Neutrophil (primary cell): ENCODE results near the gene RARG.

Source experiments
- H3K27ac ChIP-seq: fragments of 200-600 bp; sonication (generic); 2 replicates; pipeline ENCODE4 v1.5.1; 2016; ENCODE audit warnings: mild to moderate bottlenecking, moderate library complexity
- H3K27me3 ChIP-seq: fragments of 200-600 bp; sonication (generic); 2 replicates; pipeline ENCODE4 v1.6.0; 2016; ENCODE audit warnings: mild to moderate bottlenecking
- H3K36me3 ChIP-seq: fragments of 200-600 bp; sonication (generic); 2 replicates; pipeline ENCODE4 v1.5.1; 2017
- H3K4me1 ChIP-seq, 2 experiments: fragments of 200-600 bp in 1 of 2; sonication (generic) in 1 of 2; 1 replicate in 1 of 2; 2 replicates in 1 of 2; pipeline versions ENCODE4 v1.5.1 to v1.6.1; 2013 to 2016; ENCODE audit warnings: low read depth in 1 of 2, low read length in 1 of 2, mild to moderate bottlenecking in 1 of 2, moderate library complexity in 1 of 2; ENCODE audit not compliant: control insufficient read depth in 1 of 2, insufficient read depth in 1 of 2
- H3K4me3 ChIP-seq, 2 experiments: fragments of 200-600 bp in 1 of 2; sonication (generic) in 1 of 2; 1 replicate in 1 of 2; 2 replicates in 1 of 2; pipeline ENCODE4 v1.5.1; 2013 to 2016; ENCODE audit warnings: low read depth in 1 of 2, low read length in 1 of 2, mild to moderate bottlenecking in 1 of 2, moderate library complexity in 1 of 2
- H3K9me3 ChIP-seq: fragments of 200-600 bp; sonication (generic); 2 replicates; pipeline ENCODE4 v1.5.1; 2016
- TF ChIP-seq, protein P1 (sequence below): fragments of 200-600 bp; sonication (generic); IDR thresholded peaks from 2 replicates; pipeline ENCODE4 v1.5.1; 2016; ENCODE audit warnings: antibody characterized with exemption

The RARG gene

DNA sequence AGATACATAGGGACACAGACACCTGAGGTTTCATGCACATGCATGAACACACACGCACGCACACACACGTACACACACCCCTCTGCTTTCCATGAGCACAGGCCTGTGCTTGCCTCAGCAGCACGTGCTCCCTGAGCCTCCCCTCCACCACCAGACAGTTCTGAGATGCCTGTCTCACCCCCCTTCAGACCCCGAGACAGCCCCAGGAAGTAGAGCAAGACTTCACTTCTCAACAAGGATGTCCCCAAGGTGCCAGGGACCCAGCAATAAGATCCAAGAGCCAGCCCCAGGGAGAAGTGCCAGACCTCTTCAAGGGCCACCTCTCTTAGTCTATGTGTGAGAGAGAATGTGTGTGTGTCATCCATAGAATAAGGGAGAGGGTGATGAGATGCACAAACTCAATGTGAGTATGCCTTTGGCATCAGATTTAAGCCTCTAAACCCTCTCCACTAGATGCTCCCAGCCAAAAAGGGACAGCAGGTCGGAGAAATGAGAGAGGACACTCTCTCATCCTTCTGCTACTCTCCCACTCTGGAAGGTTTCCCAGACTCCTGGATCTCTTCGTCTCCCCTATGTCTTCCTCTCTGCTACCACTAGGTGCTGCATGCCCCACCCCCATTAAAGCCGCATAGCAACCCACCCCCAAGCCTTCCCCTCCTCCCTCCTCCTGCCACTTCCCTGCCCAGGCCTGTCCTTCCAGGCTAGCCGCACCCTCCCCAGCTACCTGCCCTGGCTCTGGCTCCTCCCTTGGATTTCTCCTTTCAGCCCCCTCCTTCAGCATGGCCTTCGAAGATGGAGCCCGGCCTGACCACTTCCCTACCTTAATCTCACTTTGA, 7.7 kb downstream of the RARG start:
- Histone ChIP-seq H3K4me3 (no peak overlapping the region), H3K4me1 (peaks cover 17 to 30% of the 10 kb centered on the region in 2 experiments), H3K9me3 (no peaks in the 10 kb centered on the region), H3K36me3 (no peaks in the 10 kb centered on the region), H3K27ac (no peak overlapping the region), H3K27me3 (peaks cover 84% of the 10 kb centered on the region)
- TF ChIP-seq, protein P1, sequence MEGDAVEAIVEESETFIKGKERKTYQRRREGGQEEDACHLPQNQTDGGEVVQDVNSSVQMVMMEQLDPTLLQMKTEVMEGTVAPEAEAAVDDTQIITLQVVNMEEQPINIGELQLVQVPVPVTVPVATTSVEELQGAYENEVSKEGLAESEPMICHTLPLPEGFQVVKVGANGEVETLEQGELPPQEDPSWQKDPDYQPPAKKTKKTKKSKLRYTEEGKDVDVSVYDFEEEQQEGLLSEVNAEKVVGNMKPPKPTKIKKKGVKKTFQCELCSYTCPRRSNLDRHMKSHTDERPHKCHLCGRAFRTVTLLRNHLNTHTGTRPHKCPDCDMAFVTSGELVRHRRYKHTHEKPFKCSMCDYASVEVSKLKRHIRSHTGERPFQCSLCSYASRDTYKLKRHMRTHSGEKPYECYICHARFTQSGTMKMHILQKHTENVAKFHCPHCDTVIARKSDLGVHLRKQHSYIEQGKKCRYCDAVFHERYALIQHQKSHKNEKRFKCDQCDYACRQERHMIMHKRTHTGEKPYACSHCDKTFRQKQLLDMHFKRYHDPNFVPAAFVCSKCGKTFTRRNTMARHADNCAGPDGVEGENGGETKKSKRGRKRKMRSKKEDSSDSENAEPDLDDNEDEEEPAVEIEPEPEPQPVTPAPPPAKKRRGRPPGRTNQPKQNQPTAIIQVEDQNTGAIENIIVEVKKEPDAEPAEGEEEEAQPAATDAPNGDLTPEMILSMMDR: no peak

- no peak overlapping the region for H3K4me3 ChIP-seq
- peaks cover 84% of the 10 kb centered on the region for H3K27me3 ChIP-seq
- TF ChIP-seq, protein P1: no peak
- no peak overlapping the region for H3K27ac ChIP-seq
- peaks cover 17 to 31% of the 10 kb centered on the region in 2 experiments for H3K4me1 ChIP-seq
- no peaks in the 10 kb centered on the region for H3K36me3 ChIP-seq
- no peaks in the 10 kb centered on the region for H3K9me3 ChIP-seq
These were observed 8.5 kb downstream of the RARG start for GRCh38 chr12:53223389-53224060.

- Histone ChIP-seq H3K27me3 (peaks cover 89% of the 10 kb centered on the region), H3K4me1 (peaks cover 18 to 35% of the 10 kb centered on the region in 2 experiments), H3K27ac (no peak overlapping the region), H3K36me3 (no peaks in the 10 kb centered on the region), H3K4me3 (no peak overlapping the region), H3K9me3 (no peaks in the 10 kb centered on the region)
- TF ChIP-seq, protein P1: no peak
These were observed 9.2 kb downstream of the RARG start for GRCh38 chr12:53222806-53223261.

DNA sequence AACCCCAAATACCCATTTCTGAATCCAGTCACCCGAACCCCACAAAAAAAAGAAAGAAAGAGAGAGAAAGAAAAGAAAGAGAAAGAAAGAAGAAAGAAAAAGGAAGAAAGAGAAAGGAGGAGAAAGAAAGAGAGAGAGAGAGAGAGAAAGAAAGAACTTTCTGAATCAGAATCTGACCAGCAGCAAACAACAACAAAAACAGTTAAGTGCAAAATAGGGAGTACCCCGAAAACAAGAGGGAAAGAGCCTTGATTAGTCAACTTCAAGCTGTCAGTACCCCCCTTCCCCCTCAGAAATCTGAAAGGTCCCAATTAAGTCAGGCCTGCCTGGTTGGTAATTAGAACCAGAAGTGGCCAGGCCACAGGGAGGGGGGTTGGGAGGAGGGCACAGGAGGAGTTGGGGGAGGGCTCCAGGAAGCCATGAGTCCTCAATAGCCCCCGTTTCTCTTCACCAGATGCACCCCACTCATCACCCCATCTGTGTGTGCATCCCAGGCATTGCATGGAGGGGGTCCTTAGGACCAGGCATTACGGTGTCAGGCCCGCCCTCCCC, 9.8 kb downstream of the RARG start:
- Histone ChIP-seq H3K36me3 (no peaks in the 10 kb centered on the region), H3K27me3 (peaks cover 90% of the 10 kb centered on the region), H3K4me3 (peak overlapping the region; percentile 72 to 93), H3K9me3 (no peaks in the 10 kb centered on the region), H3K4me1 (peaks cover 24 to 41% of the 10 kb centered on the region in 2 experiments), H3K27ac (no peak overlapping the region)
- TF ChIP-seq, protein P1: no peak

DNA sequence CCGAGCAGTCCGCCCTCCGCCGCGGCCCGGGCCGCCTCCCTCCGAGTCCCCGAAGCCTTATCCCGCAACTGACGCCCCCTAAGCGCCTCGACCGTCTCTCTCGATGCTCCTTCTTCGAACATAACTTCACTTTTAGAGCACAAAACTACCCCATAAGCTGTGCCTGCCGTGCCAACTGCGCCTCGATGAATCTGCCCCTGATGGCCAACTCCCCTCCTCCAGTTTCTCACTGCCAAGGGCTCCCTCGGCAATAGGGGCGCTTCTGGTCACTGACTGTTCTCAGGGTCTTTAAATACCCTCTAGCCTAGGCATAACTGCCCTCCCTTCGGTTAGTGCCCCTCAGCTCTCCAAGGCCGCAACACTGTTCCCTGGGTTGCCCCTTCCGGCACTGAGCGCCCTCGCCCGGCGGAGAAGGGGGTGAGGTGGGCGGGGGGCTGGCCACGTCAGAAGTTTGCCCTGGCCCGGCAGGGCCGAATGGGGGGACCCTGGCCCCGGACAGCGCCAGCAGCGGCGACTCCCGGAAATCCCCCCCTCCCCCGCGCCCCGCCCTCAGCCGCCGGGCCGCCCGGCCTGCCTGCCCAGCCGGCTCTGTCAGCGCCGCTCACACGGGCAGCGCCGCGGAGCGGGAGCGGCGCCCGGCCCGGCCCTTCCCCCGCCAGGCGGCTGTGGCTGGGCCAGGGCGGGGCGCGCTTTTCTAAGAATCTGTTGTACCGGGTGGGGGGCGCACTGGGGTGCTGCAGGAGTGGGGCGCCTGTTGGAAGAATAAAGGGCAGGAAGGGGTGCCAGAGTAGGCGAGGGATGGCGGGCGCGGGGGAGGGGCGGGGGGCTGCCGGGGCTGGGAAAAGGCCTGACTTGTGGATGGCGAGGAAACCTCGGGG, 10.6 kb downstream of the RARG start:
- Histone ChIP-seq H3K36me3 (no peaks in the 10 kb centered on the region), H3K27me3 (peaks cover 87% of the 10 kb centered on the region), H3K4me3 (peak overlapping the region; percentile 72 to 93), H3K4me1 (peaks cover 27 to 49% of the 10 kb centered on the region in 2 experiments), H3K9me3 (no peaks in the 10 kb centered on the region), H3K27ac (peak overlapping the region; percentile 77)
- TF ChIP-seq, protein P1: peak; percentile 19
